ENCODE results near the gene AMN. TPM values are rescaled to one million over a fixed set of nuclear protein-coding genes. Genes with fewer than 3 reads are reported as not detected.
"Not testable (repeated sequence)": the region's sequence is repeated elsewhere in the genome, so short reads cannot be mapped to it uniquely, and the experiment has no call there.

AMN gene
- total RNA-seq, 1 experiment from 2014 or later: 21.8 TPM

DNA sequence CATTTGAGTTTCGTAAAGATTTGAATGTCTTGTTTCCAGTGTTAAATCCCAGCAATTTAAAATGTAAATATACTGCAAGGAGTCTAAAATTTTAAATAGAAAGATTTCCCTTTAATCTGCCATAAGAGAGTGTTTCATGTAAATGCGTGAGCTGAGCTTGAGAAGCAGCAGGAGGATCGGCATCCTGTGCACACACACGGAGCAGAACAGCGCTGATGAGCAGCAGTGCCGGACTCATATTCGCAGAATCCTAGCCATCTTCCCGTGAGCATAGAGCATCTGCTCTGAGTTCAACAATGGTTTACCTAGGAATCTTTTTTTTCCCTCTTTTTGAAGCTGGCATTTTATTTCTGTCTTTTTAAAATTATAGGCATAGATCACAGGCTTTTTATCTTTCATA lies 29.8 kb upstream of the AMN start:
- no peaks in the 10 kb centered on the region for H3K9me2 ChIP-seq (ENCODE audit: insufficient read depth)
- no peaks in the 10 kb centered on the region for H3K9me3 ChIP-seq (ENCODE audit: insufficient read depth, low read depth)
- CTCF ChIA-PET: no interaction called here
- H3K36me3 ChIP-seq (ENCODE audit: low read depth): peaks cover 7% of the 10 kb centered on the region; the same call in 1 of the 2 replicates
- POLR2A ChIA-PET (ENCODE audit: unreplicated experiment): interaction anchor here (0.5 kb wide), 1 partner anchor 486 kb away, joined by 3 read pairs; no protein-coding TSS in a partner anchor
- intact Hi-C loops (cut with micrococcal nuclease; ENCODE audit: unreplicated experiment): no loop called here
- H3K4me3 ChIP-seq: no peak overlapping the region
- no peak overlapping the region for H3K4me2 ChIP-seq
- BruUV-seq (replicated peaks): no TSS peak
- H3K27ac ChIP-seq: no peak overlapping the region
- DNase-seq: no peak
- peaks cover 10% of the 10 kb centered on the region; the same call in 1 of the 2 replicates for H3F3A ChIP-seq (ENCODE audit: insufficient read depth, low read depth)
- H2AFZ ChIP-seq: no peak overlapping the region
- no peaks in the 10 kb centered on the region for H3K27me3 ChIP-seq (ENCODE audit: insufficient read depth, low read depth)
- TF ChIP-seq, protein P1, sequence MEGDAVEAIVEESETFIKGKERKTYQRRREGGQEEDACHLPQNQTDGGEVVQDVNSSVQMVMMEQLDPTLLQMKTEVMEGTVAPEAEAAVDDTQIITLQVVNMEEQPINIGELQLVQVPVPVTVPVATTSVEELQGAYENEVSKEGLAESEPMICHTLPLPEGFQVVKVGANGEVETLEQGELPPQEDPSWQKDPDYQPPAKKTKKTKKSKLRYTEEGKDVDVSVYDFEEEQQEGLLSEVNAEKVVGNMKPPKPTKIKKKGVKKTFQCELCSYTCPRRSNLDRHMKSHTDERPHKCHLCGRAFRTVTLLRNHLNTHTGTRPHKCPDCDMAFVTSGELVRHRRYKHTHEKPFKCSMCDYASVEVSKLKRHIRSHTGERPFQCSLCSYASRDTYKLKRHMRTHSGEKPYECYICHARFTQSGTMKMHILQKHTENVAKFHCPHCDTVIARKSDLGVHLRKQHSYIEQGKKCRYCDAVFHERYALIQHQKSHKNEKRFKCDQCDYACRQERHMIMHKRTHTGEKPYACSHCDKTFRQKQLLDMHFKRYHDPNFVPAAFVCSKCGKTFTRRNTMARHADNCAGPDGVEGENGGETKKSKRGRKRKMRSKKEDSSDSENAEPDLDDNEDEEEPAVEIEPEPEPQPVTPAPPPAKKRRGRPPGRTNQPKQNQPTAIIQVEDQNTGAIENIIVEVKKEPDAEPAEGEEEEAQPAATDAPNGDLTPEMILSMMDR (conservative IDR thresholded peaks at IDR 0.05): no peak
- no peak for TF ChIP-seq EZH2 (IDR thresholded peaks at IDR 0.05; ENCODE audit: low read depth)
- H4K20me1 ChIP-seq (ENCODE audit: insufficient read depth): no peaks in the 10 kb centered on the region
- no peaks in the 10 kb centered on the region for H3K4me1 ChIP-seq (replicated peaks; ENCODE audit: insufficient read depth)
- H3K79me2 ChIP-seq (ENCODE audit: low read depth): no peaks in the 10 kb centered on the region

DNA sequence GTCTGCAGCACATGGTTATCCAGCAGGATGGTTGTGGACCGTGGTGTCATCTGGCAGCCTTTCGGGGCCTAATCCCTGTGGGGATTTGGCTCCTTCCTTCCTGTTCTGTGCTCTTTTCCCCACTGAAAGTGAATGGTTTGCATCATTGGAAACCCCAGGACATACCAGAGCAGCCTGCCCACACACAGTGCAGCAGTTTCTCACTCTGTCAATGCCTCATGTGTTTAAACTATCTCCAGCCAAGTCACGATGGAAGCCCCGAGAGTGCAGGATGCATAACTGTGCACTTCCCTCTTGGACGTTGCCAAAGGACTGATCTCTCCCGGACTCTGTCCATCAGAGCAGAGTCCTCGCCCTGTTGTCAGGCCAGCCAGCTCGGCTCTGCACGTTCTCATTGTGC lies 29.0 kb upstream of the AMN start:
- H3K9me3 ChIP-seq (ENCODE audit: insufficient read depth, low read depth): no peaks in the 10 kb centered on the region
- H3K79me2 ChIP-seq (ENCODE audit: low read depth): no peaks in the 10 kb centered on the region
- H3K36me3 ChIP-seq (ENCODE audit: low read depth): peaks cover 7% of the 10 kb centered on the region; the same call in 1 of the 2 replicates
- H3K27me3 ChIP-seq (ENCODE audit: insufficient read depth, low read depth): no peaks in the 10 kb centered on the region
- ChIA-PET POLR2A (ENCODE audit: unreplicated experiment) (interaction anchor here (0.5 kb wide), 1 partner anchor 485 kb away, joined by 3 read pairs; no protein-coding TSS in a partner anchor), CTCF (interaction anchor here (0.6 kb wide), 1 partner anchor 210 kb away, joined by 3 read pairs; no protein-coding TSS in a partner anchor)
- intact Hi-C loops (cut with micrococcal nuclease; ENCODE audit: unreplicated experiment): no loop called here
- no peak overlapping the region for H3K4me3 ChIP-seq
- peaks cover 11% of the 10 kb centered on the region; the same call in 1 of the 2 replicates for H3F3A ChIP-seq (ENCODE audit: insufficient read depth, low read depth)
- no TSS peak for BruUV-seq (replicated peaks)
- no peaks in the 10 kb centered on the region for H4K20me1 ChIP-seq (ENCODE audit: insufficient read depth)
- no peaks in the 10 kb centered on the region for H3K4me1 ChIP-seq (replicated peaks; ENCODE audit: insufficient read depth)
- no peak for DNase-seq
- H2AFZ ChIP-seq: no peak overlapping the region
- no peak for TF ChIP-seq EZH2 (IDR thresholded peaks at IDR 0.05; ENCODE audit: low read depth)
- TF ChIP-seq, protein P1 (conservative IDR thresholded peaks at IDR 0.05): no peak
- no peaks in the 10 kb centered on the region for H3K9me2 ChIP-seq (ENCODE audit: insufficient read depth)
- no peak overlapping the region for H3K27ac ChIP-seq
- no peak overlapping the region for H3K4me2 ChIP-seq

DNA sequence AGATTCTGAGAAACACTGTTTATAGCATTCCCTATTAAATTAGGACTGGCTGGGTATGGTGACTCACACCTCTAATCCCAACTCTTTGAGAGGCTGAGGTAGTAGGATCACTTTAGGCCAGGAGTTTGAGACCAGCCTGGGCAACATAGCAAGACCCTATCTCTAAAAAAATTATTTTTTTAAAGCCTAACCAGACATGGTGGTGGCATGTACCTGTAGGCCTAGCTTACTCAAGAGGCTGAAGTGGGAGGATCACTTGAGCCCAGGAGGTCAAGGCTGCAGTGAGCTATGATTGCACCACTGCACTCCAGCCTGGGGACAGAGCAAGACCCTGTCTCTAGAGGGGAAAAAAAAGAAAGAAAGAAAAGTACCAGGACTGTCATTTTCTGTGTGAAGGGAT lies 25.7 kb upstream of the AMN start:
- H3K4me2 ChIP-seq; H3F3A ChIP-seq (ENCODE audit: insufficient read depth, low read depth); H3K27ac ChIP-seq; H3K9me2 ChIP-seq (ENCODE audit: insufficient read depth); H3K4me1 ChIP-seq (replicated peaks; ENCODE audit: insufficient read depth); H3K79me2 ChIP-seq (ENCODE audit: low read depth); H4K20me1 ChIP-seq (ENCODE audit: insufficient read depth); H3K4me3 ChIP-seq; DNase-seq; H3K27me3 ChIP-seq (ENCODE audit: insufficient read depth, low read depth); intact Hi-C loops (cut with micrococcal nuclease; ENCODE audit: unreplicated experiment); H2AFZ ChIP-seq; BruUV-seq (replicated peaks); H3K9me3 ChIP-seq (ENCODE audit: insufficient read depth, low read depth); H3K36me3 ChIP-seq (ENCODE audit: low read depth): not testable (repeated sequence)
- POLR2A ChIA-PET (ENCODE audit: unreplicated experiment): interaction anchor here (0.5 to 0.7 kb wide), 2 partner anchors 51 to 112 kb away, joined by 3 to 7 read pairs; no protein-coding TSS in a partner anchor
- CTCF ChIA-PET: interaction anchor here (0.6 kb wide), 1 partner anchor 426 kb away, joined by 4 read pairs; no protein-coding TSS in a partner anchor
